ENCODE data around the gene CCDC57.

GRCh38 chr17:82241183-82241925, 28.7 kb upstream of the CCDC57 start:
- TF ChIP-seq, protein P1, sequence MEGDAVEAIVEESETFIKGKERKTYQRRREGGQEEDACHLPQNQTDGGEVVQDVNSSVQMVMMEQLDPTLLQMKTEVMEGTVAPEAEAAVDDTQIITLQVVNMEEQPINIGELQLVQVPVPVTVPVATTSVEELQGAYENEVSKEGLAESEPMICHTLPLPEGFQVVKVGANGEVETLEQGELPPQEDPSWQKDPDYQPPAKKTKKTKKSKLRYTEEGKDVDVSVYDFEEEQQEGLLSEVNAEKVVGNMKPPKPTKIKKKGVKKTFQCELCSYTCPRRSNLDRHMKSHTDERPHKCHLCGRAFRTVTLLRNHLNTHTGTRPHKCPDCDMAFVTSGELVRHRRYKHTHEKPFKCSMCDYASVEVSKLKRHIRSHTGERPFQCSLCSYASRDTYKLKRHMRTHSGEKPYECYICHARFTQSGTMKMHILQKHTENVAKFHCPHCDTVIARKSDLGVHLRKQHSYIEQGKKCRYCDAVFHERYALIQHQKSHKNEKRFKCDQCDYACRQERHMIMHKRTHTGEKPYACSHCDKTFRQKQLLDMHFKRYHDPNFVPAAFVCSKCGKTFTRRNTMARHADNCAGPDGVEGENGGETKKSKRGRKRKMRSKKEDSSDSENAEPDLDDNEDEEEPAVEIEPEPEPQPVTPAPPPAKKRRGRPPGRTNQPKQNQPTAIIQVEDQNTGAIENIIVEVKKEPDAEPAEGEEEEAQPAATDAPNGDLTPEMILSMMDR (IDR thresholded peaks at IDR 0.05): no peak
- no peak for TF ChIP-seq POLR2A (IDR thresholded peaks at IDR 0.05)

All from stomach (tissue), 4 donors.